Body of pancreas (tissue), 4 donors: ENCODE results near the gene HBQ1. TPM values are rescaled to one million over a fixed set of nuclear protein-coding genes. Genes with fewer than 3 reads are reported as not detected.

ENCODE experiments used
- ATAC-seq: fragments of 150-250 bp; one replicate; pipeline ENCODE4 v1.9.1; 2016
- DNase-seq, 4 donors: peaks; one replicate each; pipeline ENCODE4 v3.0.0-alpha.2; 2019
- H3K27ac ChIP-seq, 4 donors: fragments of 200-600 bp; sonication (generic); 1 replicate in 3 of 4; 2 replicates in 1 of 4; pipeline versions ENCODE4 v1.5.1 to v1.6.1; 2016 to 2019; ENCODE audit warnings: mild to moderate bottlenecking in 1 of 4, mixed read lengths in 1 of 4, moderate library complexity in 1 of 4
- H3K27me3 ChIP-seq, 2 donors: fragments of 200-600 bp; sonication (generic); one replicate each; pipeline ENCODE4 v1.6.0; 2016; ENCODE audit warnings: mild to moderate bottlenecking in 1 of 2
- H3K36me3 ChIP-seq, 2 donors: fragments of 200-600 bp; sonication (generic); replicated peaks in 1 of 2; 2 replicates each; pipeline ENCODE4 v1.5.1; 2016; ENCODE audit warnings: low read depth in 2 of 2; ENCODE audit not compliant: insufficient read depth in 1 of 2
- H3K4me1 ChIP-seq: fragments of 200-600 bp; sonication (generic); one replicate; pipeline ENCODE4 v1.6.0; 2016
- H3K4me3 ChIP-seq, 2 donors: fragments of 200-600 bp; sonication (generic); 1 replicate in 1 of 2; 2 replicates in 1 of 2; pipeline ENCODE4 v1.5.1; 2016 to 2019
- H3K9me3 ChIP-seq, 3 donors: fragments of 200-600 bp; sonication (generic); 1 replicate in 2 of 3; 2 replicates in 1 of 3; pipeline ENCODE4 v1.5.1; 2016
- CTCF ChIP-seq, 7 experiments: fragments of 450-650 bp in 4 of 7; fragments of 200-600 bp in 3 of 7; sonication (generic) in 3 of 7; IDR thresholded peaks; one replicate each; pipeline ENCODE4 v1.5.1; 2016 to 2019; ENCODE audit warnings: antibody characterized with exemption in 7 of 7
- POLR2A ChIP-seq, 3 donors: fragments of 450-650 bp; IDR thresholded peaks; one replicate each; pipeline ENCODE4 v1.6.1; 2016; ENCODE audit warnings: antibody characterized with exemption in 3 of 3, mild to moderate bottlenecking in 2 of 3
- WGBS, 2 donors: methylation state at CpG; one replicate each; pipeline ENCODE4 v1.1.5; 2017; 5-methylcytosine and 5-hydroxymethylcytosine counted together
- intact Hi-C: fragments of 100-400 bp; cut with DNase I; formaldehyde crosslinking; loops from one replicate; pipeline ENCODE4 v1.15.1; 2023
- total RNA-seq, 2 donors: library from RNA; depleted of rRNA; stranded (reverse); fragments of >200 nt; gene quantifications; one replicate each; pipeline ENCODE4 v1.1.0, GENCODE V29; 2016

The HBQ1 gene
- total RNA-seq, 2 donors from 2014 or later: not detected

- H3K4me3 ChIP-seq: no peak within 1 kb of the TSS
- no peak for ATAC-seq
- no peaks in the 10 kb centered on the region for H3K36me3 ChIP-seq
- no peaks in the 10 kb centered on the region for H3K9me3 ChIP-seq
- no peak for DNase-seq
- 1 to 3% methylated on average over 10 to 57 of the region's 75 CpGs for WGBS, 2 donors
- H3K27me3 ChIP-seq: peaks cover 0 to 38% of the 10 kb centered on the region in 2 donors
- intact Hi-C loops: no loop called here
- TF ChIP-seq POLR2A (IDR thresholded peaks at IDR 0.05) (no peak), CTCF (IDR thresholded peaks at IDR 0.05) (no peak)
- H3K4me1 ChIP-seq: peaks cover 19% of the 10 kb centered on the region
- no peak within 1 kb of the TSS for H3K27ac ChIP-seq
Observed at GRCh38 chr16:165539-166374, 14.5 kb upstream of the HBQ1 start, which contains the start of gene HBM. Gene HBM, plus strand, starts transcription at chr16:165978. Its CDS starts 20 bp downstream, at chr16:165998.

- Histone ChIP-seq H3K27me3 (peaks cover 0 to 38% of the 10 kb centered on the region in 2 donors), H3K9me3 (no peaks in the 10 kb centered on the region), H3K4me1 (peaks cover 19% of the 10 kb centered on the region), H3K36me3 (no peaks in the 10 kb centered on the region), H3K4me3 (no peak overlapping the region), H3K27ac (no peak overlapping the region)
- WGBS, 2 donors: 4 to 13% methylated on average over 5 to 42 of the region's 45 CpGs
- intact Hi-C loops: no loop called here
- DNase-seq (no peak), ATAC-seq (no peak)
- TF ChIP-seq CTCF (IDR thresholded peaks at IDR 0.05): no peak
- no peak for TF ChIP-seq POLR2A (IDR thresholded peaks at IDR 0.05)
Observed at GRCh38 chr16:166375-167121, 13.7 kb upstream of the HBQ1 start.

- no peaks in the 10 kb centered on the region for H3K9me3 ChIP-seq
- 12 to 21% methylated on average over 8 to 11 of the region's 11 CpGs for WGBS, 2 donors
- no peak for DNase-seq
Observed at GRCh38 chr16:167122-167690, 13.1 kb upstream of the HBQ1 start.

GRCh38 chr16:168424-168823, 11.8 kb upstream of the HBQ1 start:
- 29 to 48% methylated on average over 5 to 6 of the region's 6 CpGs for WGBS, 2 donors
- intact Hi-C loops: no loop called here
- no peaks in the 10 kb centered on the region for H3K9me3 ChIP-seq
- no peak for DNase-seq
- H3K27me3 ChIP-seq: peaks cover 0 to 38% of the 10 kb centered on the region in 2 donors
- no peak overlapping the region for H3K4me3 ChIP-seq
- TF ChIP-seq CTCF (IDR thresholded peaks at IDR 0.05) (no peak), POLR2A (IDR thresholded peaks at IDR 0.05) (no peak)
- H3K4me1 ChIP-seq: peaks cover 19% of the 10 kb centered on the region
- no peak overlapping the region for H3K27ac ChIP-seq
- H3K36me3 ChIP-seq: no peaks in the 10 kb centered on the region
- no peak for ATAC-seq

More at GRCh38 chr16:167122-167690, 13.1 kb upstream of the HBQ1 start:
- no peak for TF ChIP-seq POLR2A (IDR thresholded peaks at IDR 0.05)
- TF ChIP-seq CTCF (IDR thresholded peaks at IDR 0.05): no peak
- no peaks in the 10 kb centered on the region for H3K36me3 ChIP-seq
- ATAC-seq: no peak
- H3K27me3 ChIP-seq: peaks cover 0 to 38% of the 10 kb centered on the region in 2 donors
- peaks cover 19% of the 10 kb centered on the region for H3K4me1 ChIP-seq
- H3K27ac ChIP-seq: no peak overlapping the region
- intact Hi-C loops: no loop called here
- H3K4me3 ChIP-seq: no peak overlapping the region
